AG09319 (cell line): Measurements from ENCODE around the gene LASP1.
"Not testable (repeated sequence)": the region's sequence is repeated elsewhere in the genome, so short reads cannot be mapped to it uniquely, and the experiment has no call there.

Experiments
- DNase-seq: peaks from one replicate; pipeline ENCODE4 v3.0.0-alpha.2; 2010; ENCODE audit warnings: low read depth; ENCODE audit errors: extremely low read depth
- TF ChIP-seq, protein P1 (sequence below): IDR thresholded peaks from 2 replicates; pipeline ENCODE4 v1.5.1; 2011; ENCODE audit warnings: low read depth, mild to moderate bottlenecking, inconsistent platforms, low read length, moderate library complexity

Gene LASP1

DNA sequence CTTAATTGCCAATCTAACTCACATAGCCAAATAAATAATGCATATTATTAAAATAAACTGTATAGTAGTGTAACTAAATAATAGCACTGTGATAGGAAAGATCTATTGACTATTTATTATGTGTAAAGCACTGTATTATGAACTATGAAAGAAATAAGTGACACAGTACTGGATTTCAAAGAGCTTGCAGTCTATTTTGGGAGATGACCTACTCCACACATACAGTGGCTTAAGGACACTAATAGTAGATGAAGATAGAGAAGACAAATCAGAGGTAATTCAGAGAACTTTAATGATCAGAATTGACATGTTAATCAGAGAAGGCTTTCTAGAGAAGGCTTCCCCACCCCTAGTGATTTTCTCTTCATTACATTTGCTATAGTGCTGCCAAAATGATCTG is 70.1 kb downstream of the LASP1 start:
- DNase-seq, result no peak
- TF ChIP-seq, protein P1, sequence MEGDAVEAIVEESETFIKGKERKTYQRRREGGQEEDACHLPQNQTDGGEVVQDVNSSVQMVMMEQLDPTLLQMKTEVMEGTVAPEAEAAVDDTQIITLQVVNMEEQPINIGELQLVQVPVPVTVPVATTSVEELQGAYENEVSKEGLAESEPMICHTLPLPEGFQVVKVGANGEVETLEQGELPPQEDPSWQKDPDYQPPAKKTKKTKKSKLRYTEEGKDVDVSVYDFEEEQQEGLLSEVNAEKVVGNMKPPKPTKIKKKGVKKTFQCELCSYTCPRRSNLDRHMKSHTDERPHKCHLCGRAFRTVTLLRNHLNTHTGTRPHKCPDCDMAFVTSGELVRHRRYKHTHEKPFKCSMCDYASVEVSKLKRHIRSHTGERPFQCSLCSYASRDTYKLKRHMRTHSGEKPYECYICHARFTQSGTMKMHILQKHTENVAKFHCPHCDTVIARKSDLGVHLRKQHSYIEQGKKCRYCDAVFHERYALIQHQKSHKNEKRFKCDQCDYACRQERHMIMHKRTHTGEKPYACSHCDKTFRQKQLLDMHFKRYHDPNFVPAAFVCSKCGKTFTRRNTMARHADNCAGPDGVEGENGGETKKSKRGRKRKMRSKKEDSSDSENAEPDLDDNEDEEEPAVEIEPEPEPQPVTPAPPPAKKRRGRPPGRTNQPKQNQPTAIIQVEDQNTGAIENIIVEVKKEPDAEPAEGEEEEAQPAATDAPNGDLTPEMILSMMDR, result no peak

- TF ChIP-seq, protein P1, result no peak
- no peak for DNase-seq
Measured at GRCh38 chr17:38940404-38940803, 70.5 kb downstream of the LASP1 start.

DNA sequence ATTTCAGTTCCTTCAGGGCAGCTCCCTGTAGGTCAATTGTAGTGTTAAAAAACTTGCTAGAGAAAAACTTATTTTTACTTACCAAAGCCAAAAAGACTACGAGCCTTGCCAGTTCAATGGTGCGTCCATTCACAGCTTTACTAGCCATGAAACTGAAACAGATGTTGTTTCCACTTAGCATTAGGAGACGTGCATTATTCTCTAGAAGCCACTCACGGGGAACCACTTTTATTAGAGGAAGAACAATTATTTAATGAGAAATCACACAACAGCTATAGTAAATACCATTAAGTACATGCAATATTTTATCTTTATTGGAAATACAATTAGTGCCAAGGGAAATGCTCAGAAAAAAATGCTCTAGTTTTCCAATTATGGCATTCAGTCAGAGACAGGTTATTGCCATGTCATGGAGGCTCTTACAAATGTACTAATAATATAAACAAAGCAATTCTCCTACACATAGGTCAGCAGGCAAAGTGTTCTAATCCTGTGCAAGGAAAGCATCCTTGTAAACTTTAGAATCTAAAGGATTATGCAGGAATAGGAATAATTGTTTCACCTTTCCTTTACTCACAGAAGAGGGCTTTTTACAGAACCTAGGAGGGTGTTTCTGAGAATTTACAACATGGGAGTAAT is 73.0 kb downstream of the LASP1 start:
- TF ChIP-seq, protein P1, result no peak
- no peak for DNase-seq

DNA sequence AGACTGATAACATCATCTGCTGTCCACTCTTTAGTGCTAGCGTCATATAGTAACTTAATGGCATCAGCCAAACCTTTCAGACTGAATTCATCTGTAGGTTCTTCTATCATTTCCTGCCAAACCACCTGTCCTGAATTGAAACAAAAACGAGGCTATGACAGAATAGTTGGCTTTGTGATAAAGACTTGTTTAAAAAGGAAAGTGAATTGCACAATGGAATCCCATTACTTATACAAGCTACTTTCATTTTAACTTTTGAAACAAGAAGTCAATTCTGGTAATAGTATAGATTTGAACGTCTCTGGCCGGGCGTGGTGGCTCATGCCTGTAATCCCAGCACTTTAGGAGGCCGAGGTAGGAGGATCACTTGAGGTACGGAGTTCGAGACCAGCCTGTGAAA is 73.7 kb downstream of the LASP1 start:
- DNase-seq, result no peak
- TF ChIP-seq, protein P1, result no peak

GRCh38 chr17:38947189-38947588 is 77.3 kb downstream of the LASP1 start:
- DNase-seq, result no peak
- TF ChIP-seq, protein P1, result no peak

DNA sequence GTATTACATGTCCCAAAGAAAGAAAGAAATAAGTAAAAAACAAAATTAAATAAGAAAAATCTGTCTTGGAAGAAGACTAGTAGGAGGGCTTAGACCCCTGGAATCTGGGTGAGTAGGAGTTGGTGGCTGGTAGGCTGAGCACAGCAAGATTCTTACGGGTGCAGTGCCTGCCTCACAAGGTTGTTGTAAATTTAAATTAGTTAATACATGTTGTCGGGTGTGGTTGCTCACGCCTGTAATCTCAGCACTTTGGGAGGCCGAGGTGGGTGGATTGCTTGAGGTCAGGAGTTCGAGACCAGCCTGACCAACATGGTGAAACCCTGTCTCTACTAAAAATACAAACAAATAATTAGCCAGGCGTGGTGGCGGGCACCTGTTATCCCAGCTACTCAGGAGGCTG is 83.9 kb downstream of the LASP1 start:
- DNase-seq, result not testable (repeated sequence)

GRCh38 chr17:38958326-38958725 is 88.5 kb downstream of the LASP1 start:
- TF ChIP-seq, protein P1, result no peak
- no peak for DNase-seq

DNA sequence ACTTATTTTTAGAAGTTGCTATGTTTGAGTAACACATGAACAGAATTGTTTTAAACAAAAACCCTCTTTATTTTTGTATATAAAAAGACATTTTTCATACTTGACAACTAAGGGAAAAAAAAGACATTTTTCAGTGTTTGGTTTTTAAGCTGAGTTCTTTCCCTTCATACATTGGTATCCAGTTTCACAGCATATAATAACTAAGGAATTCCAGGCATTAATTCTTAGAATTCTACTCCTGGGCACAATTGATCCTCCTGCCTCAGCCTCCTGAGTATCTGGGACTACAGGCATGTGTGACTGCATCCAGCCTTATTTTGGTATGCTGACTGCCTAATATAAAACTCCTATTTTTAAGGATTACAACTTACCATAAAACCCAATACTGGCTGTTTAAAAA is 88.9 kb downstream of the LASP1 start:
- TF ChIP-seq, protein P1, result no peak
- DNase-seq, result no peak
